Measurements from ENCODE around the gene SERPINB10.

DNA sequence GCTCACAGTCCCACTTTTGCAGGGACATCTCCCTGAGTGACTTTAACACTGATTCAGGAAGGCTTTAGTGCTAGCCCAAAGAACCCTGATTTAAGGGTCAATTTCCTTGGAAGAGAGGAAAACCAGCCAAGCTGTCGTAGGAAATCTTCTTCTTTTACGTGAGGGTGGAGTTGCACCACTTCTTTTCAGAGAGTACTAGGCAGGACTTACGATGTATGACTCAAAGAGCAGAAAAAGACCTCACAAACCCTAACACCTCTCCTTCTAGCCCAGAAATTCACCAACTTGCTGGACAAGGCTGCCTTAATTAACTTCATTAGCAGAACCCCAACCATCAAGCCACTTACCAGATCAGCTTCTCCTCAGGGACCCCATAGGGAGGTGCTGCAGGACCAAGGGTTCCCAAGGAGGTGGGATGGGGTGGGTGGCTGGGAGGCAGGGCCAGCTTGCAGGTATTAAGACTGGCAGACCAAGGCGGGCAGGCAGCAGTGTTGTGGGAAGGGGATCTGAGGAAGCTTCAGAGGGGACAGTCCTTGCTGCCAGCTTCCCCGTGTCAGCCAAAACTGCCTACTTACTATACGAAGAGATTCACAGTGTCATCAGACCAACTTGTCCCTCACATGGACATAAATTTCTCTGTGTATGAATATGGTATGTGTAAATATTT, 13.5 kb upstream of the SERPINB10 start:
- TF ChIP-seq, protein P1, sequence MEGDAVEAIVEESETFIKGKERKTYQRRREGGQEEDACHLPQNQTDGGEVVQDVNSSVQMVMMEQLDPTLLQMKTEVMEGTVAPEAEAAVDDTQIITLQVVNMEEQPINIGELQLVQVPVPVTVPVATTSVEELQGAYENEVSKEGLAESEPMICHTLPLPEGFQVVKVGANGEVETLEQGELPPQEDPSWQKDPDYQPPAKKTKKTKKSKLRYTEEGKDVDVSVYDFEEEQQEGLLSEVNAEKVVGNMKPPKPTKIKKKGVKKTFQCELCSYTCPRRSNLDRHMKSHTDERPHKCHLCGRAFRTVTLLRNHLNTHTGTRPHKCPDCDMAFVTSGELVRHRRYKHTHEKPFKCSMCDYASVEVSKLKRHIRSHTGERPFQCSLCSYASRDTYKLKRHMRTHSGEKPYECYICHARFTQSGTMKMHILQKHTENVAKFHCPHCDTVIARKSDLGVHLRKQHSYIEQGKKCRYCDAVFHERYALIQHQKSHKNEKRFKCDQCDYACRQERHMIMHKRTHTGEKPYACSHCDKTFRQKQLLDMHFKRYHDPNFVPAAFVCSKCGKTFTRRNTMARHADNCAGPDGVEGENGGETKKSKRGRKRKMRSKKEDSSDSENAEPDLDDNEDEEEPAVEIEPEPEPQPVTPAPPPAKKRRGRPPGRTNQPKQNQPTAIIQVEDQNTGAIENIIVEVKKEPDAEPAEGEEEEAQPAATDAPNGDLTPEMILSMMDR (IDR thresholded peaks at IDR 0.05) = no peak
- no peak for TF ChIP-seq POLR2A (IDR thresholded peaks at IDR 0.05)
